GM12891 (cell line): ENCODE results near the gene C7.

Source experiments
- PAX5 ChIP-seq: IDR thresholded peaks from 2 replicates; pipeline ENCODE4 v1.6.1; 2011; ENCODE audit warnings: low read length, moderate library complexity, mild to moderate bottlenecking; ENCODE audit not compliant: insufficient read depth, severe bottlenecking
- POLR2A ChIP-seq: IDR thresholded peaks from 2 replicates; pipeline ENCODE4 v1.6.1; 2011; ENCODE audit warnings: low read depth, low read length, control low read depth
- POLR2AphosphoS5 ChIP-seq: IDR thresholded peaks from 2 replicates; pipeline ENCODE4 v1.6.1; 2011; ENCODE audit warnings: low read depth, low read length, control low read depth
- POU2F2 ChIP-seq: IDR thresholded peaks from 2 replicates; pipeline ENCODE4 v1.6.1; 2011; ENCODE audit warnings: low read depth, mild to moderate bottlenecking, control low read depth, low read length, moderate library complexity
- TAF1 ChIP-seq: IDR thresholded peaks from 2 replicates; pipeline ENCODE4 v1.6.1; 2011; ENCODE audit warnings: low read depth, low read length, control low read depth

GRCh38 chr5:40976836-40977235 lies 67.5 kb downstream of the C7 start:
- TF ChIP-seq POLR2A (no peak), POLR2AphosphoS5 (no peak), POU2F2 (no peak), TAF1 (no peak), PAX5 (no peak)
